GM12872 (cell line): ENCODE measurements around the gene GPI.

ENCODE experiments used
- TF ChIP-seq, protein P1 (sequence below): IDR thresholded peaks from 3 replicates; pipeline ENCODE4 v1.5.1; 2011; ENCODE audit warnings: low read depth, mild to moderate bottlenecking, low read length, moderate library complexity; ENCODE audit not compliant: insufficient read depth

Gene GPI

DNA sequence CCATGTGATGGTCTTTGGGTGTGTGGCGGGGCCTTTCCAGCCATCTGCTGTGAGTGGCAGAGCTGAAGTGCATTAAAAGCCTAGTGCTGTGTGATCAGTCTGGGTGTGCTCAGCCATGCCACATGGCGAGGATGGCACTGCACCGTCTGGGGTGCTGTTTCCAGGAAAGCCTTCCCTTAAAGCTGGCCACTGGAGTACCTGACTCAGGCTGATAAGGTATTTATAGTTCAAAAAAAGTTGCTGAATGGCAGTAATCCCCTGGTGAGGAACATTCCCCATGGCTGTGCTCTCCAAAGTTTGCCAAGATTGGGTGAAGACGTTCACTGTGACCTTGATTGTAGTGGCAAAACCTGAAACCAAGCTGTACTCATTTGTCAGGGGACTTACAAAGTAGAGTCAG lies 6.0 kb downstream of the GPI start:
- TF ChIP-seq, protein P1, sequence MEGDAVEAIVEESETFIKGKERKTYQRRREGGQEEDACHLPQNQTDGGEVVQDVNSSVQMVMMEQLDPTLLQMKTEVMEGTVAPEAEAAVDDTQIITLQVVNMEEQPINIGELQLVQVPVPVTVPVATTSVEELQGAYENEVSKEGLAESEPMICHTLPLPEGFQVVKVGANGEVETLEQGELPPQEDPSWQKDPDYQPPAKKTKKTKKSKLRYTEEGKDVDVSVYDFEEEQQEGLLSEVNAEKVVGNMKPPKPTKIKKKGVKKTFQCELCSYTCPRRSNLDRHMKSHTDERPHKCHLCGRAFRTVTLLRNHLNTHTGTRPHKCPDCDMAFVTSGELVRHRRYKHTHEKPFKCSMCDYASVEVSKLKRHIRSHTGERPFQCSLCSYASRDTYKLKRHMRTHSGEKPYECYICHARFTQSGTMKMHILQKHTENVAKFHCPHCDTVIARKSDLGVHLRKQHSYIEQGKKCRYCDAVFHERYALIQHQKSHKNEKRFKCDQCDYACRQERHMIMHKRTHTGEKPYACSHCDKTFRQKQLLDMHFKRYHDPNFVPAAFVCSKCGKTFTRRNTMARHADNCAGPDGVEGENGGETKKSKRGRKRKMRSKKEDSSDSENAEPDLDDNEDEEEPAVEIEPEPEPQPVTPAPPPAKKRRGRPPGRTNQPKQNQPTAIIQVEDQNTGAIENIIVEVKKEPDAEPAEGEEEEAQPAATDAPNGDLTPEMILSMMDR, result no peak

DNA sequence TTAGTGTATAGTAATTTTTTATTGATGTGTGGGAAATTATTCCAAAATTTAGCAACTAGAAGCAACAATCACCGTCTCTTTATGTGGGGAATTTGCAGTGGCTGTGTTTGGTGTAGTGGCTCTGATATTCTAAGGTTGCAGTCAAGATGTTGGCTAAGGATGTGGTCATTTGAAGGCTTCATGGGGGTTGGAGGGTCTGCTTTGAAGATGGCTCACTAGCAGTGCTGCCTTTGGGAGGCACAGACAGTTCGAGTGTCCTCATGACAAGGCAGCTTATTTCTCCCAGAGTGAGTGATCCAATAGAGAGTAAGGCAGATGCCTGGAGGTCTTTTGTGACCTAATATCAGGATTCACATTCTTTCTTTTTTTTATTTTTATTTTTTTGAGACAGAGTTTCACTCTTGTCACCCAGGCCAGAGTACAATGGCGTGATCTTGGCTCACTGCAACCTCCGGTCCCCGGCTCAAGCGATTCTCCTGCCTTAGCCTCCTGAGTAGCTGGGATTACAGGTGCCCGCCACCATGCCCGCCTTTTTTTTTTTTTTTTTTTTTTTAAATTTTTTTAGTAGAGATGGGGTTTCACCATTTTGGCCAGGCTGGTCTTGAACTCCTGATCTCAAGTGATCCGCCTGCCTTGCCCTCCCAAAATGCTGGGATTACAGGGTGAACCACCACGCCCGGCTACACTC lies 8.7 kb downstream of the GPI start:
- TF ChIP-seq, protein P1, result no peak

DNA sequence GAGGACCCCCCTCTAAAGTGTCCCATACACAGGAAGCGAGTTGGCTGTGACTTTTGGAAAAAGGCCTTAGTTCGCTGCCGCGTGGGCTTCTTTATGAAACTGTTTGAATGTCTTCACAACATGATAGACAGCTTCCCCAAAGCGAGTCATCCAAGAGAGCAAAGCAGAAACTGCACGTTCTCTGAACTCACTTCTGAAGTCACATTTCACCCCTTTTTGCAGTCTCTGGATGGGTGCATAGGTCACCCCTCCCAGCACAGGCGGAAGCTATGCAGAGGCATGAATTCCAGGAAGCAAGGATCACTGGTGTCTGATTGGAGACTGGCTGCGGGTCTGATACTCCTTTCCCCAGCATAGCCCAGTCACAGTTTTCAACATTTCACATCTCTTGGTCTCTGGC lies 10.6 kb downstream of the GPI start:
- TF ChIP-seq, protein P1, result no peak

DNA sequence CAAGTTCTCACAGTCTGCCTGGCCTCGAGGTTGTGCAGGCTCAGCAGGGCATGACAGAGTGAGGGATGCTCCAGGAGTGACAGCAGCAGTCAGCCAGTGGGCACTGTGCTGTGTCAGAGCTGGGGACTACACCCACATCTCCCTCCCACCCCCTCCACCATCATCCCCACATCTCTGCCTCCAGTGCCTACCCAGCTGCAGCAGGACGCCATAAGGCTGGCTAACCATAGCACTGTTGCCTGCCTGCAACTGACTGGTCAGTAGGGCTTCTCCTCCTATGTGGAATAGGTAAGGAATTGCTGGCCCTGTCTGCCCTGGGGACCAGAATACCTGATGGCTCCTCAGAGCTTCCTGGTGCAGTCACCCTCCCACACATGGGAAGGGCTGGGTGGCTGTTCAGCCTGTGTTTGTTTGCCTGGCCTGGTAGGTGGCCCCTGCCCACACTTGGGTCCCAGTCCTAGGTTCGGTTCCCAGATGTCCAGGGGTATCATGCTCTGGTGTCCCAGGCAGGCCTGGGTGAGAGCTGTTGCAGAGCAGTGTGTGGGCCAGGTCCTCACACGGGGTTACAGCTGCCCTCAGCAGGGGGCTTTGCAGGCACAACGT lies 15.7 kb downstream of the GPI start:
- TF ChIP-seq, protein P1, result no peak

DNA sequence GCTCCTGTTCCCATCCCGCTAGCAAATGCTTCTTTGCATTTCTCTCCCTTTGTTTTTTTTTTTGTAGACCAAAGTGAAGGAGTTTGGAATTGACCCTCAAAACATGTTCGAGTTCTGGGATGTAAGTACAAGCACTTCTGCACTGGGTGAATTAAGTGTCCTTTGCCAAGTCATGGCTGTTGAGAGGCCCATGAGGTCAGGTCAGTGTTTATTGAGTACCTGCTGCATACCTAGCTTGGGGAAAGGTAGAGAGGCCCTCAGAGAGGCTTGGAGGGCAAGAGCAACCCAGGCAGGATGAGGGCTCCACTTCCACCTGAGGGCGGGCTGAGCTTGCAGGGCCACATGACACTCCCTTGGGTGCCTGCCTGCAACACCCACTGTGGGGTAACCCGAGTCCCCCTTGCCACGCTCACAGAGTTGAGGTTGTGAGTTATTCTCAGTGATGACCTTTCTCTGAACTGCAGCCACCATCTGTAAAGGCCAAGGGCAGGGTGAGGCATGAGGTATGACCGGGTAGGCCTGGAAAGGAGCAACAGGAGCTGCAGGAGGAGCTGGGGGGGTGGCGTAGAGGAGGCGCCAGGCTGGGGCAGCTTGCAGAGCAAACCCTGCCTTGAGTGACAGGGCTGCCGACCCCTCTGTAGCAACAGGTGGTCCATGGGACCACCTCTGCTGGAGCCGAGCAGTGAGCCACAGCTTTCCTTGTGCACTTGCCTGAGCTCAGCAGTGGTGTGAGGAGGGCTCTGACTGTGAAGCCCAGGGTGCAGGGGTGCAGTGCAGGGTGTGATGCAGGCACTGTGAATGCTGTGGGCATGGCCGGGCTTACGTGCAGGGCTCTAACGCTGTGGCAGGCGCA lies 16.6 kb downstream of the GPI start:
- TF ChIP-seq, protein P1, result no peak

DNA sequence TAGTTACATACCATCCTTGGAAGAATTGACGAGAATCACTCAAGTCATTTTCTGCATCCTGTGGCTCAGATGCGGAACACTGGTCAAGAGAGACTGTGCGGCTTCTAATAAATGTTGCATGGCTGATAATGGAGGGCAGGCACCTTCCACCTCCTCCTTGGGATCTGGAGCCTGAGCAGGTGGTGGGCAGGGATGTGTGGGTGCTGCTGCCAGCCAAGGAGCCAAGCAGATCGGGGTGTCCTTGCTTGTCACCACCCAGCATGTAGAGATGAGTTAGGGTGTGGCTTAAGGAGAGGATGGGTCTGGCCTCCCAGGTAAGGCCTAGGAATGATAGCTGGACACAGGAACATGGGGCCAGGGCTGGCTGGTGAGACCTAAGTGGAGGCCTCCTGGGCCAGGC lies 17.5 kb downstream of the GPI start:
- TF ChIP-seq, protein P1, result no peak

DNA sequence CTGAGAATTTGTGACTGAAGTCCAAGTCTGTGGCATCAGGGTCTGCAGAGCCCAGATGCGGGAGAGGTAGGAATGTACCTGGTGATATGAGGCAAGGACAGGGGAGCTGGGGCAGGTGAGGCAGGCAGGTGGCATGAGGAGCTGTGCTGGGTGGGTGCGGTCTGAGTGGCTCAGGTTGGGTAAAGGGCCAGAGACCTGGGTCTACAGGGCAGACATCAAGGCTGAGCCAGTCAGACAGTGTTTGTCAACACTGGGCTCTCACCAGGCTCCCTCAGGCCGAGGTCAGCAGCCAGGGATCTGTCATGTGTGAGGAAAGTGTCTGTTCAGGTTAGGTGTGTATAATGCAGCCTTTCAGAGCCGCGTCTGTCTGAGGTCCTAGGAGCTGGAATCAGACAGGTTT lies 18.6 kb downstream of the GPI start:
- TF ChIP-seq, protein P1, result no peak
